Fibroblast of the aortic adventitia (primary cell): ENCODE data around the gene PANK3. TPM values are rescaled to one million over a fixed set of nuclear protein-coding genes. Genes with fewer than 3 reads are reported as not detected.

Source experiments
- DNase-seq: peaks from one replicate; pipeline ENCODE4 v3.0.0-alpha.2; 2010; ENCODE audit warnings: low read depth
- H3K4me3 ChIP-seq: 2 replicates; pipeline ENCODE4 v1.5.1; 2011; ENCODE audit warnings: low read depth, mild to moderate bottlenecking, control low read depth, low read length, moderate library complexity
- small RNA-seq: library from RNA; depleted of rRNA; stranded (forward); fragments of <200 nt; gene quantifications from one replicate; pipeline ENCODE3, GENCODE V24; 2012
- total RNA-seq: library from RNA; depleted of rRNA; stranded (reverse); fragments of >200 nt; gene quantifications from 2 replicates; pipeline ENCODE4 v1.2.3, GENCODE V29; 2012; ENCODE audit warnings: low replicate concordance
- TF ChIP-seq, protein P1 (sequence below): IDR thresholded peaks from 2 replicates; pipeline ENCODE4 v1.5.1; 2011; ENCODE audit warnings: mild to moderate bottlenecking, low read length, control low read depth, inconsistent platforms; ENCODE audit not compliant: insufficient read depth

Gene PANK3
- total RNA-seq, 1 donor = 35.3 TPM

DNA sequence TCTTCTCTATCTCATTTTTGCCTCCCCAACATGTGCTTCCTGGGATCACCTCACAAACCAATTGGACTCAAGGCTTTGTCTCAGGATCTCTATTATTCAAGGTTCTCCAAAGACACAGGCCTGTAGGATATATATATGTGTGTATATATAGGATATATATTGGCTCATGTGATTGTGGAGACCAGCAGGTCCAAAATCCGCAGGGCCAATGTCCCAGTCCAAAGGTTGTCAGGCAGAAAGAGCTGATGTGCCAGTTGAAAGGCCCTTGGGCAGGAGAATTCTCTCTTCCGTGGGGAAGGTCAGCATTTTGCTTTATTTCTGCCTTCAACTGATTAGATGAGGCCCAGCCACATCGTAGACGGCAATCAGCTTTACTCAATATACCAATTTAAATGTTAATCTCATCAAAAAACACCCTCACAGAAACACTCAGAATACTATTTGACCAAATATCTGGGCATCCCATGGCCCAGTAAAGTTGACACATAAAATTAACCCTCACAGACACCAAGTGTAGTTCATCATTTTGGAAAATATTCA, 51.3 kb downstream of the PANK3 start:
- TF ChIP-seq, protein P1, sequence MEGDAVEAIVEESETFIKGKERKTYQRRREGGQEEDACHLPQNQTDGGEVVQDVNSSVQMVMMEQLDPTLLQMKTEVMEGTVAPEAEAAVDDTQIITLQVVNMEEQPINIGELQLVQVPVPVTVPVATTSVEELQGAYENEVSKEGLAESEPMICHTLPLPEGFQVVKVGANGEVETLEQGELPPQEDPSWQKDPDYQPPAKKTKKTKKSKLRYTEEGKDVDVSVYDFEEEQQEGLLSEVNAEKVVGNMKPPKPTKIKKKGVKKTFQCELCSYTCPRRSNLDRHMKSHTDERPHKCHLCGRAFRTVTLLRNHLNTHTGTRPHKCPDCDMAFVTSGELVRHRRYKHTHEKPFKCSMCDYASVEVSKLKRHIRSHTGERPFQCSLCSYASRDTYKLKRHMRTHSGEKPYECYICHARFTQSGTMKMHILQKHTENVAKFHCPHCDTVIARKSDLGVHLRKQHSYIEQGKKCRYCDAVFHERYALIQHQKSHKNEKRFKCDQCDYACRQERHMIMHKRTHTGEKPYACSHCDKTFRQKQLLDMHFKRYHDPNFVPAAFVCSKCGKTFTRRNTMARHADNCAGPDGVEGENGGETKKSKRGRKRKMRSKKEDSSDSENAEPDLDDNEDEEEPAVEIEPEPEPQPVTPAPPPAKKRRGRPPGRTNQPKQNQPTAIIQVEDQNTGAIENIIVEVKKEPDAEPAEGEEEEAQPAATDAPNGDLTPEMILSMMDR = no peak
- no peak overlapping the region for H3K4me3 ChIP-seq

DNA sequence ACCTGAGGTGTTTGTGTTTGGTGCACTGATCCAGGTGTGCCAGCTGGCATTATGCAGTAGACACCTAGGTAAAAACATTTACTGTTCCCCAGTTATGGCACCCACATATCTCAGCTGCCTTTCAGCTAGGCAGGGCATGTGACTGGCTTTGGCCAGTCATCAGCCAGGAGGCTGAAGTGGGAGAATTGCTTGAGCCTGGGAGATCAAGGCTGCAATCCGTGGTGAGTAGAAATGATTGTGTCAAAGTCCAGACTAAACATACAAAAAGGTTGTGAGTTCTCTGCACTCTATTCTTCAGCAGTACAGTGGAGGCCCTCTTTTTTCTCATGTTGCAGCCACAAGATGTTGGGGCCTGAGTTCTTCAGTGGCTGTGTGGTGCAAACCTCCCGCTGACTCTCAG, 53.3 kb downstream of the PANK3 start:
- H3K4me3 ChIP-seq = no peak overlapping the region
- DNase-seq = no peak
- TF ChIP-seq, protein P1 = no peak

More for the DNA sequence above, 51.3 kb downstream of the PANK3 start:
- DNase-seq = no peak

DNA sequence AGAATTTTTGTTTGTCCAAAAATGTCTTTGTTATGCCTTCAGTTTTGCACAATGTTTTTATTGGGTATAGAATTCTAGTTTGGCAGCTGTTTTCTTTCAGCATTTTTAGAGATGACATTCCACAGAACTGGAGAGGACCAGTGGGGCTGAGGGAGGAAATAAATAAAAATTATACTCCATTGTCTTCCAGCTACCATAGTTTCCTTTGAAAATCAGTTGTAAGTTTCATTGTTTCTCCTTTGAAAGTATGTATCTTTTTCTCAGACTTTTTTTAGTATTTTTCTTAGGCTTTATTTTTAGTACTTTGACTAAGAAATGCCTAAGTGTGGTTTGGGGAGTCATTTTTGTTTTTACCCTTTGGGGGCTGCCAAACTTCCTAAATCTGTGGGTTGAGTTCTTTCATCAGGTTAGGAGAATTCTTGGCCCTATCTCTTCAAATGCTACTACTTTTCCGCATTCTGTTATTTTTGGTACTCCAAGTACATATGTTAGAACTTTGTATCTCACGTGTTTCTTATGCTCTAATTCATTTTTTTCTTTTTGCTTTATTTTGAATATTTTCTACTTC, 65.2 kb downstream of the PANK3 start:
- DNase-seq = no peak
- TF ChIP-seq, protein P1 = no peak
- no peak overlapping the region for H3K4me3 ChIP-seq

DNA sequence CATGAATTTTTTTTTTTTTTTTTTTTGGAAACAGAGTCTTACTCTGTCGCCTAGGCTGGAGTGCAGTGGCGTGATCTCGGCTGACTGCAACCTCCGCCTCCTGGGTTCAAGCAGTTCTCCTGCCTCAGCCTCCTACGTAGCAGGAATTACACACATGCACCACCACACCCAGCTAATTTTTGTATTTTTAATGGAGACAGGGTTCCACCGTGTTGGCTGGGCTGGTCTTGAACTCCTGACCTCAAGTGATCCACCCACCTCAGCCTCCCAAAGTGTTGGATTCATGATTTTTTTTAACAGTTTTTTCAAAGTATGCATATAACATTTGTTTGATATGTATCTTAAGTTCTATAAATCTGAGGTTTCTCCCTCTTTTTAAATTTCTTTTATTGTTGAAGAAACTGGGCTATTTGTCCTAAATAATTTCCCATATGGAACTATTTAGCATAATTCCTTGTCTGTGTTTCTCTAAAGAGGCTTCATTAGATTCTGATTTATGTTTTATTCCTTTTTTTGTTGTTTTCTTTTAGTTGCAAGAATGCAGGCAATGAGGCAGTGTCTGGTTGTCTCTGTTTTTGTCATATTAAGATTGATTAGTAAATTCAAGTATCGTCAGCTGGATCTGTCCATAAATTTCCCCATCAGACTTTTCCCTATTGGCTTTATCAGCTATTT, 76.5 kb downstream of the PANK3 start:
- TF ChIP-seq, protein P1 = no peak
- no peak for DNase-seq
- H3K4me3 ChIP-seq = no peak overlapping the region

Small RNA genes within 50 kb of the gene (small RNA-seq; reads per million reads assigned to genes)
- gene MIR103A1 = 18.7 reads per million, percentile 95 among the genes with 10 or more reads in this experiment

Other genes with a start within 250 kb of the PANK3 start
- gene RARS1, start 92.9 kb downstream of the PANK3 start, total RNA-seq = 109 and 165 TPM in 2 replicates
- 0.33 TPM in 1 of 2 replicates, not detected in the other for gene FBLL1, start 50.1 kb downstream of the PANK3 start, total RNA-seq